Left lobe of liver (tissue), 2 donors: Measurements from ENCODE around the gene ERBB3. TPM values are rescaled to one million over a fixed set of nuclear protein-coding genes. Genes with fewer than 3 reads are reported as not detected.

Source experiments
- ATAC-seq: fragments of 200-7000 bp; cut with Tn5 transposase; one replicate; pipeline ENCODE4 v1.9.1; 2020; ENCODE audit warnings: mild to moderate bottlenecking, moderate library complexity
- DNase-seq: peaks from one replicate; pipeline ENCODE4 v3.0.0-alpha.2; 2020; ENCODE audit warnings: low spot score
- total RNA-seq: library from RNA; stranded (reverse); gene quantifications from one replicate; pipeline ENCODE4 v1.2.1, GENCODE V29; 2021
- donor health status: DM: no; HTN: no; CAD: no; lungs with moderate emphysema.
- donor health status: DM: no; HTN: yes; CAD: no.

ERBB3 gene
- total RNA-seq, 1 donor from 2014 or later = 93.2 TPM

GRCh38 chr12:56129942-56130495 lies 50.1 kb downstream of the ERBB3 start:
- ATAC-seq = no peak
- DNase-seq = no peak

GRCh38 chr12:56130876-56131275 lies 50.9 kb downstream of the ERBB3 start:
- no peak for ATAC-seq

GRCh38 chr12:56134897-56135296 lies 54.9 kb downstream of the ERBB3 start:
- ATAC-seq (no peak), DNase-seq (no peak)

More at GRCh38 chr12:56130876-56131275, 50.9 kb downstream of the ERBB3 start:
- DNase-seq = no peak

GRCh38 chr12:56137853-56138571 lies 58.0 kb downstream of the ERBB3 start:
- DNase-seq = no peak
- ATAC-seq = no peak

GRCh38 chr12:56141946-56142784 lies 62.2 kb downstream of the ERBB3 start:
- DNase-seq (no peak), ATAC-seq (no peak)

GRCh38 chr12:56143217-56143616 lies 63.3 kb downstream of the ERBB3 start:
- ATAC-seq (no peak), DNase-seq (no peak)

- ATAC-seq = peak; percentile 64
- DNase-seq = no peak
These were observed 63.9 kb downstream of the ERBB3 start for GRCh38 chr12:56143870-56144269.

GRCh38 chr12:56145217-56145616 lies 65.3 kb downstream of the ERBB3 start:
- no peak for DNase-seq
- no peak for ATAC-seq

GRCh38 chr12:56146492-56147460 lies 66.8 kb downstream of the ERBB3 start:
- peak; percentile 9 for ATAC-seq
- no peak for DNase-seq

- no peak for DNase-seq
- no peak for ATAC-seq
These were observed 70.6 kb downstream of the ERBB3 start for GRCh38 chr12:56150563-56150962.

- no peak for DNase-seq
These were observed 71.7 kb downstream of the ERBB3 start for GRCh38 chr12:56151672-56152131.

GRCh38 chr12:56152132-56152755 lies 72.3 kb downstream of the ERBB3 start, which contains the start of gene MYL6B:
TSS of gene MYL6B (plus strand) at chr12:56152587. CDS start at chr12:56153919, 1,332 bp downstream.
- DNase-seq (peak; percentile 94), ATAC-seq (peak; percentile 93)

More at GRCh38 chr12:56151672-56152131, 71.7 kb downstream of the ERBB3 start:
- peak; percentile 51 for ATAC-seq

Other genes starting within 250 kb of the ERBB3 start
- gene MMP19, start 237.2 kb upstream of the ERBB3 start, total RNA-seq = 2.2 TPM
- 16.5 TPM for gene PYM1, start 152.3 kb upstream of the ERBB3 start, total RNA-seq
- gene DGKA, start 149.0 kb upstream of the ERBB3 start, total RNA-seq = 4.9 TPM
- 5.4 TPM for gene PMEL, start 114.1 kb upstream of the ERBB3 start, total RNA-seq
- gene CDK2, start 113.3 kb upstream of the ERBB3 start, total RNA-seq = 11.0 TPM
- 46.5 TPM for gene RAB5B, start 106.1 kb upstream of the ERBB3 start, total RNA-seq
- 56.1 TPM for gene SUOX, start 82.9 kb upstream of the ERBB3 start, total RNA-seq
- gene IKZF4, start 59.1 kb upstream of the ERBB3 start, total RNA-seq = 2.3 TPM
- gene RPS26, start 38.2 kb upstream of the ERBB3 start, total RNA-seq = 31.2 TPM
- gene PA2G4, start 24.4 kb downstream of the ERBB3 start, total RNA-seq = 32.3 TPM
- 1,359 TPM for gene RPL41, start 36.5 kb downstream of the ERBB3 start, total RNA-seq
- gene ZC3H10, start 38.1 kb downstream of the ERBB3 start, total RNA-seq = 4.6 TPM
- gene ESYT1, start 48.1 kb downstream of the ERBB3 start, total RNA-seq = 62.2 TPM
- 6.5 TPM for gene MYL6B, start 72.4 kb downstream of the ERBB3 start, total RNA-seq
- 376 TPM for gene MYL6, start 78.2 kb downstream of the ERBB3 start, total RNA-seq
- gene SMARCC2, start 109.3 kb downstream of the ERBB3 start, total RNA-seq = 27.6 TPM
- 13.2 TPM for gene RNF41, start 141.8 kb downstream of the ERBB3 start, total RNA-seq
- gene NABP2, start 144.2 kb downstream of the ERBB3 start, total RNA-seq = 16.0 TPM
- 227 TPM for gene SLC39A5, start 149.9 kb downstream of the ERBB3 start, total RNA-seq
- 12.9 TPM for gene ANKRD52, start 178.2 kb downstream of the ERBB3 start, total RNA-seq
- gene COQ10A, start 186.8 kb downstream of the ERBB3 start, total RNA-seq = 24.8 TPM
- 67.4 TPM for gene CS, start 220.2 kb downstream of the ERBB3 start, total RNA-seq
- 93.3 TPM for gene CNPY2, start 235.8 kb downstream of the ERBB3 start, total RNA-seq